ENCODE data around the gene HPX. TPM values are rescaled to one million over a fixed set of nuclear protein-coding genes. Genes with fewer than 3 reads are reported as not detected.

Gene HPX
- total RNA-seq, 1 experiment from 2014 or later: 1.2 TPM

- DNase-seq: no peak
- no peaks in the 10 kb centered on the region for H3K9me3 Mint-ChIP-seq
- H4K8ac ChIP-seq (replicated peaks; ENCODE audit: insufficient read length, low read depth, low read length): no peak overlapping the region
- no peak overlapping the region for H3T11ph ChIP-seq (ENCODE audit: low read length)
- no peak overlapping the region for H2BK15ac ChIP-seq (ENCODE audit: low read depth, low read length)
- H2BK120ac ChIP-seq (ENCODE audit: low read depth, low read length, poor library complexity, severe bottlenecking): no peak overlapping the region
- no peak overlapping the region for H3K18ac ChIP-seq (ENCODE audit: insufficient read length, low read depth, low read length)
- H3K36me3 Mint-ChIP-seq (ENCODE audit: insufficient read depth in 1 of 3, low read depth in 3 of 3): no peaks in the 10 kb centered on the region
- no peak overlapping the region for H2AFZ ChIP-seq (ENCODE audit: low read length)
- H3K27ac Mint-ChIP-seq: no peak overlapping the region
- H3K9ac ChIP-seq (ENCODE audit: extremely low read depth, insufficient read length, low read length): no peak overlapping the region
- no peak for TF ChIP-seq CTCF (conservative IDR thresholded peaks at IDR 0.05)
- H3K9me3 ChIP-seq (ENCODE audit: control insufficient read depth, low read depth, low read length): no peaks in the 10 kb centered on the region
- H3K79me1 ChIP-seq (ENCODE audit: insufficient read depth, low read depth, low read length, poor library complexity, severe bottlenecking): no peaks in the 10 kb centered on the region
- H3K27ac ChIP-seq (ENCODE audit: insufficient read length, low read depth, low read length): no peak overlapping the region
- peaks cover 5% of the 10 kb centered on the region; the same call in 1 of the 2 replicates for H3K27me3 ChIP-seq (ENCODE audit: insufficient read depth, low read length)
- WGBS (ENCODE audit: extremely low coverage, insufficient read length, low lambda C conversion rate): no CpG with 5 or more reads among the region's 6 CpGs
- H2AK5ac ChIP-seq (ENCODE audit: insufficient read length, low read length): no peak overlapping the region
- H4K20me1 ChIP-seq (ENCODE audit: control insufficient read depth, insufficient read depth, insufficient read length): no peaks in the 10 kb centered on the region
- H3K23me2 ChIP-seq (ENCODE audit: insufficient read length, low read depth, low read length, poor library complexity, severe bottlenecking): peaks cover 6% of the 10 kb centered on the region
- no peak overlapping the region for H3K4me2 ChIP-seq (ENCODE audit: insufficient read depth, insufficient read length, low read length)
- no peak overlapping the region for H2BK12ac ChIP-seq (ENCODE audit: insufficient read length, low read depth, low read length)
- H3K14ac ChIP-seq (ENCODE audit: insufficient read depth, low read length): no peak overlapping the region
- H3K79me2 ChIP-seq (ENCODE audit: insufficient read depth, low read length): no peaks in the 10 kb centered on the region
- H3K4me1 ChIP-seq (ENCODE audit: insufficient read depth, low read length): 0 out of 2 replicates have a peak, but pooled peaks cover 3% of the 10 kb centered on the region
- H3K23ac ChIP-seq (ENCODE audit: insufficient read length, low read depth, low read length): no peak overlapping the region
- no peak overlapping the region for H3K4ac ChIP-seq (ENCODE audit: low read depth, low read length)
- no peak overlapping the region for H2BK5ac ChIP-seq (ENCODE audit: insufficient read length, low read length)
- no peak overlapping the region for H3K4me3 Mint-ChIP-seq
- H3K56ac ChIP-seq (ENCODE audit: insufficient read length, low read depth, low read length): no peak overlapping the region
- H3K27me3 Mint-ChIP-seq (ENCODE audit: low read depth): peaks cover 15% of the 10 kb centered on the region
- no peak overlapping the region for H2BK20ac ChIP-seq (ENCODE audit: low read depth, low read length, poor library complexity, severe bottlenecking)
- H4K5ac ChIP-seq (ENCODE audit: insufficient read length, low read depth, low read length): no peak overlapping the region
- no peak overlapping the region for H4K91ac ChIP-seq (ENCODE audit: insufficient read length, low read depth, low read length)
- H3K4me1 Mint-ChIP-seq: peaks cover 9 to 10% of the 10 kb centered on the region in 2 experiments
These were observed 25.0 kb downstream of the HPX start for GRCh38 chr11:6415797-6416196.
